Adipose tissue (tissue), 3 donors: ENCODE measurements around the gene RAB3GAP1. TPM values are rescaled to one million over a fixed set of nuclear protein-coding genes. Genes with fewer than 3 reads are reported as not detected.

Experiments used
- H3K27ac ChIP-seq: one replicate; pipeline ENCODE4 v1.5.1; 2013; ENCODE audit warnings: low read depth, low read length
- WGBS, 3 donors: extraction: QIAGEN DNeasy Blood & Tissue Kit; methylation state at CpG; one replicate each; pipeline ENCODE4 v1.1.7; 2013; 5-methylcytosine and 5-hydroxymethylcytosine counted together
- polyA plus RNA-seq, 3 donors: library from polyadenylated mRNA; stranded (reverse); fragments of 200-250 nt; gene quantifications; one replicate each; pipeline ENCODE4 v1.2.3, GENCODE V29; 2013
- donor health status: healthy with polysubstance abuse.
- donor health status: Bipolar disorder and iron deficiency.
- donor health status: healthy.

RAB3GAP1 gene
- polyA plus RNA-seq, 3 donors, result 17.3 to 19.9 (median 18.3) TPM

DNA sequence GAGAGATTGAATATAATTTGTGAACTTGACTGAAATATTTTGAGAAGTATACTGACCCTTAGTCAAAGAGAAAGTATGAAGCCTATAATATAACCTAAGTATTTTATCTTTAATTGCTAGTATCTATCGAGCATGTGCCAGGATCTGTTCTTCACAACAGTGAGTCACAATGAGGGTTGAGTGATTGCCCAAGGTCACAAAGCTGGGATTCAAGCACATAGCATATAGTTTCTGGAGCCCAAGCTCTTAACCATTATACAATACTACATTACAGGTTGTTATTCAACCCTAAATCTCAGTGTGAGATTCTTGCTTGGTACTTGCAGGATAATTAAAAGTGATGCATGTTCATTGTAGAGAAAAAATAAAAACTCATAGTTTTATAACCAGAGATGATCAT lies 97.2 kb downstream of the RAB3GAP1 start:
- WGBS, 3 donors, result 39 to 86% (median 80%) methylated on average over 1 of the region's 1 CpG
- no peak overlapping the region for H3K27ac ChIP-seq

DNA sequence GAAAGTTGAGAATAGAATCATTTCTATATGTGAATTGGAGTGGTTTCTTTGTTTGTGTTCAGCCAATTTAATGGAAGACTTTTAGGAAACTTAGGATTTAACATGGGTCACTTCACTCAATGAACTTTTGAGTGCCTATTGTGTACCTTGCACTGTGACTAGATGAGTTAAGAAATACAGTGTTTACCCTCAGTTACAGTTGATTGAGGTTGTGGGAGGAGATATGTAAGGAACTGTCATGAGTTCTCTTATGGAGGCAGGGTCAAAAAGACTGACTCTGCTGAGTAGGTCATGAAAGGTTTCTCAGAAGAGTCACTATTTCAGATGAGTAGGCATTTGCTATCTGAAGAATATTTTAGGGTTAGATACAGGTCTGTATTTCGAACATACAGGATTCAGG lies 98.6 kb downstream of the RAB3GAP1 start:
- 90 to 100% (median 91%) methylated on average over 1 of the region's 1 CpG for WGBS, 3 donors
- no peak overlapping the region for H3K27ac ChIP-seq

DNA sequence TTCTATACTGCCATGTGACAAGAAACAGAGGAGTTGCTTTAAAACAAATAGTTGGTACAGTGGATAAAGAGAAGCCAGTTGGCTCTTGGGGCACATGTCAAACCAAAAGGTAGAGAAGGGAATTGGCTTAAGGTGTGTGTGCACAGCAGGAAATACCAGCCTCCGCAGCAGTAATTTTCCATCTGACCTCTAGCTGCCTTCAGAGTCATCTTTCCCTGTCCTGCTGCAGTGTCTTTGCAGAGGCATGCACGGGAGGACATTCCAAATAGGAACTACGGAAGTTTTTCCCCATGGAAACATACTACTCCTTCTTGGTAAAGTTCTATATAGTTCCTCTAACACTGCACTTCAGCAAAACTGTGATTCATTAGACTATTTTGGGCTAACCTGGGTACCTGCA lies 99.5 kb downstream of the RAB3GAP1 start:
- WGBS, 3 donors, result 76 to 92% (median 88%) methylated on average over 3 of the region's 3 CpGs
- no peak overlapping the region for H3K27ac ChIP-seq

DNA sequence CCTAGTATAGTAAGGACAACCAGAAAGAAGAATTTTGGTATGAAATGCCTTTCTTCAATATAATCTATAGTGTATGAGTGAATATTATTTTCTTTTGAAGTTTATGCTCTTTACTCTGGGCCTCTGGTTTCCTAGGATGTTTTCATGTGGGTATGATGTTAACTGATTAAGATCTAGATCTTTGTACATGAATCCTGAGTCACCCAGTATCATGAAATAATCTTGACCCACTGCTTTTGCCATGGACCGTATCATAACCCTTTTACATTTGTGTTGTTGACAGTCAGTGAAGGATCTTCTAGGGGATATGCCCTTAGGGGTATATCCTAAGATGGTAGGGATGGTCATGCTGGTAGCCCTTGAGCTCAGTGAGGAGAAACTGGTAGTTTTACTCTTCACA lies 100.3 kb downstream of the RAB3GAP1 start:
- H3K27ac ChIP-seq, result no peak overlapping the region
- 86 to 100% (median 97%) methylated on average over 1 of the region's 1 CpG for WGBS, 3 donors

DNA sequence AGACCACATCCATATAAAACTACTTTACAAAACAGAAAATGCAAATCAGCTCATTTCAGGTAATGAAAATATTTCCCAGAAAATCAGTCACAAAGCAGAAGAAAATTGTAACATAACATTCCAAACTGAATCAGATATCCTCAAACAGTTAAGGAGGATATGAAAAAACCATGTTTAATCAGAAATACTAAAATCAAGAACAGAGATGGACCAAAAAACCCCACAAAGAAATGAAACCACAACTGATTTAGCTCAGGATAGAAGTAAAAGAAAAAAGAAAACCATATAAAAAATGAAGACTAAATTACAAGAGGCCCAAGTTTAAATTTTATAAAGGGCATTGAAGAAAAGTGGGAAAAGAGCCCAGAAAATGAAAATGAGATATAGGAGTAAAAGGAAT lies 102.9 kb downstream of the RAB3GAP1 start:
- H3K27ac ChIP-seq, result no peak overlapping the region

DNA sequence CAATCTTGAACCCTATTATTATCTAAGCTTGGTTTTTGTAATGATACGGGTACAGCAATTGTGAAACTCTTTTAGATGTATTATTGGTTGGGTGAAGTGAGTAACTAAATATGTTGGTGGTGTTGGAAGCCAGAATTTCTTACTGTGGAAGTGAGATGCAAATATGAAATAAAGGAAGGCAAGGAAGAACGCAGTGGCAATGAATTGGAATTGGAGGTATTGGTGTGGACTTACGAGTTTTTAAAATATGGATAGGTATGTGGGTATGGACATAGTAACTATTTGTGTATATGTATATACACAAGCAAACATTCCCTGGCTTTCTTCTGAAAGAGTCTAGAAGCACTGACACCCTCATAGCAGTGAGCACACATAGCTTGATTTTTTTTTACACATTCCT lies 105.8 kb downstream of the RAB3GAP1 start:
- 97 to 99% (median 98%) methylated on average over 3 of the region's 3 CpGs for WGBS, 3 donors
- H3K27ac ChIP-seq, result no peak overlapping the region

DNA sequence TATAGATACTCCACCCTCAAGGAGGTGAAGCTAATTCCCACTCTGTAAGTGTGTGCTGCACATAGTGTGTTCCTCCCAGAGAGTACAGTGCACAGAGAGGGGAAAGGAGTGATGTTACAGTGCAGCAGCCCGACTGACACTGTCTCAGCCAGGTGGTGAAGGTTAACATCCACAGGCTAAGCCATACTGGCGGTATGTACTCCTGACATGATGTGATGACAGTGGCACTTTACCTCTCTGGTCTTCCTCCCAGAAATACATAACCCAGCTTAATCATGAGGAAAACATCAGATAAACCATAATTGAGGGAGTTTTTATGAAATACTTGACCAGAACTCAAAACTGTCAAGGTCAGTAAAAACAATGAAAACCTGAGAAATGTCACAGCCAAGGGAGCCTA lies 107.1 kb downstream of the RAB3GAP1 start:
- no peak overlapping the region for H3K27ac ChIP-seq
- WGBS, 3 donors, result 87 to 99% (median 94%) methylated on average over 2 of the region's 2 CpGs

DNA sequence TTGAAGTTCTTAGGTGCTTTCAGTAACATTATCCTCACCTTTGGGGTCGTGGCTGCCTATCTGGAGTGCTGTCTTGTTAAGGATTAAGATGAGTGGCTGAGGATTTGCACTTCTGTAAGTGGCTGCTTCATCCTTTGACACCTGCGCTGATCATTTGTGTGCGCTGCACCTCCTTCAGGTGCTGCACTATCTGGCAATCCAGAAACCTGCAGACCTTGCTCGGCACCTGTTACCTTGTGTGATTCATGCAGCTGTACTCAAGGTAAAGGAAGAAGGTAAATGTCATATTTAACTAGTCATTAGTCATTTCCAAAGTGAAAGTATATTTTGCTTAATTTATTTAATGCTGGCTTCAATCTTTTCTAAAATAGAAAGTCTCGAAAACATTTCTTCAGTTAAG lies 110.3 kb downstream of the RAB3GAP1 start:
- WGBS, 3 donors, result 45 to 91% (median 91%) methylated on average over 5 of the region's 5 CpGs

DNA sequence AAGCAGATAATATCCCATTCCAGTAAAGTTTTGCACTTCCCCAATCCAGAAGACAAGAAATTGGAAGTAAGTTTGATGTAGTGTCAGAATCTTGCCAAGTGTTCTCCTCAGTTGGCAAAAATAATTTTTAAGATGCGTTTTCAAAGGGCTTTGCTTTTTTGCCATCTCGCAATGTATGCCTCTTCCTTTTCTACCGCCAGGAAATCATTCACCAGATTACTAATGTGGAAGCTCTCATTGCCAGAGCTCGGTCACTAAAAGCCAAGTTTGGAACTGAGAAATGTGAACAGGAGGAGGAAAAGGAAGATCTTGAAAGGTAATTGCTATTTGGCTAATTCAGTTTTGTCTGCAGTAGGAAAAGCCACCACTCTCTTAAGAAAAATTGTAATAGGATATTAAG lies 110.7 kb downstream of the RAB3GAP1 start:
- 50 to 73% (median 56%) methylated on average over 4 of the region's 4 CpGs for WGBS, 3 donors
- no peak overlapping the region for H3K27ac ChIP-seq

More for the DNA sequence above, 110.3 kb downstream of the RAB3GAP1 start:
- no peak overlapping the region for H3K27ac ChIP-seq

DNA sequence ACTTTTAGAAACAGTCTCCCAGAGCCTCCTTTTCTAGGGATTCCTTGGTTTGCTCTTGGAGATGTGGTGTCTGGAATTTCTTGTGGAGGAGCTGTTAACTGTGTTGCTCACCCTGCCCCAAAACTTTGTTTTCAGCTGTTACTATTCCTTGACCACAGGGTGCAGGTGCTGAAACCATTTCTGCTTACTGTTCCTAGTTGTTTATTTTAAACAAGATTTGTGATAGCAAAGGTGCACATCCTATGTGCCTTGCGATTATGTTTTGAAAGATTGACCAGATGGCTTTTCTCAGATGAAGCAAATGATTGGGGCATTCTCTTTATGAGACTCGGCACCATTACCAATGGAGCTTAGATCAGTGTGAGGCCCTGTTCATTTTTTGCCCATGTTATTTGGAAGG lies 111.2 kb downstream of the RAB3GAP1 start:
- WGBS, 3 donors, result 58 to 85% (median 80%) methylated on average over 2 of the region's 2 CpGs
- no peak overlapping the region for H3K27ac ChIP-seq

DNA sequence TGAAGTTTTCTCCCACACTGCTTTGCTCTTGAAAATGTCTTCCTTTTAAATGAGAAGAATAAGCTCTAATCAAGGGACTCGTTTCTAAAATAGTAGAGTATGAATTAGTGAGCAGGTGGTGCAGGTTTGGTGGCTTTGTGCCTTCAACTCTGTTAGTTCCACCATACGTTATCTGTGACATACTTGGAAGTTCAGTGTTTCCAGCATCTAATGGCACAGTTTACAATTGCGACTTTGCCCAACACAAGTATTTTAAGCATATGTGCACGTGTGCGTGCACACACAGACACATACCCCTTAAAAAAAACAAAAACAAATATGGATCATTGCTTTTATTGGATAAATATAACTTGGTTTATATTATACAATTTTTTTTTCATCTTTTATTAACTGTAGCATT lies 111.8 kb downstream of the RAB3GAP1 start:
- WGBS, 3 donors, result 81 to 95% (median 94%) methylated on average over 5 of the region's 5 CpGs
- no peak overlapping the region for H3K27ac ChIP-seq

DNA sequence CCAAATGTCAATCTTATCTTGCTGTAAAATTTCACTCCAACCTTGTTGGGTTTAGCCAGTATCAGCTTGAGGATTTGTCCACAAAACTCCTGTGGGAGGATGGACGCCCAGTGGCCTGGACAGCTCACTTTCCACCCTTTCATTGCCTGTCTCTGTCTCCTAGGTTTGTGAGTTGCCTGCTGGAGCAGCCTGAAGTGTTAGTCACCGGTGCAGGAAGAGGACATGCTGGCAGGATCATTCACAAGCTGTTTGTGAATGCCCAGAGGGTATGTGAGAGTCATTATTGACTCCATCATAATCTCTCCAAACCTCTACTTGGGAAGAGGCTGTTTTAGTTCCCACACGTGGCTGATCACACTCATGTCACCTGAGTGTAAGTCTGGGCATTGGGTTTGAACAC lies 112.3 kb downstream of the RAB3GAP1 start:
- no peak overlapping the region for H3K27ac ChIP-seq
- whole genome bisulfite sequencing, 3 donors, result 58 to 86% (median 80%) methylated on average over 3 of the region's 3 CpGs

DNA sequence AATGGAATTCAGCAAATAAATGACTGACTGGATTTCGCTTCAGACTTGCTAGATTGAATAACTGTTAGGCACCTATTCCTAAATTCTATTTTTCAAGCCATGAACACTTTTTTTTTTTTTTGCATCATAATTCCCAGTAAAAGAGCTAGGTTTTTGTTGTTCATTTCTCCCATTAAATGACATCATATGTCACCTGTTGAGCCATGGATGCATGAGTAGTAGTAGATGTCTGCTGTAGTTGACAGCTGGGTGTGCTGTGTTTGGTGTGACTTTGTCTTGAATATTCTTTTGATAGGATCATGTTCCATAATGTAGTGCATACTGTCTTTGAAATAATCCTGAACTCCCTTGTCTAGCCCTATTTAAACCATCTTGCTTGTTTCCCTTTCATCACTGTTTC lies 115.2 kb downstream of the RAB3GAP1 start:
- H3K27ac ChIP-seq, result no peak overlapping the region
- 87 to 99% (median 98%) methylated on average over 1 of the region's 1 CpG for WGBS, 3 donors

DNA sequence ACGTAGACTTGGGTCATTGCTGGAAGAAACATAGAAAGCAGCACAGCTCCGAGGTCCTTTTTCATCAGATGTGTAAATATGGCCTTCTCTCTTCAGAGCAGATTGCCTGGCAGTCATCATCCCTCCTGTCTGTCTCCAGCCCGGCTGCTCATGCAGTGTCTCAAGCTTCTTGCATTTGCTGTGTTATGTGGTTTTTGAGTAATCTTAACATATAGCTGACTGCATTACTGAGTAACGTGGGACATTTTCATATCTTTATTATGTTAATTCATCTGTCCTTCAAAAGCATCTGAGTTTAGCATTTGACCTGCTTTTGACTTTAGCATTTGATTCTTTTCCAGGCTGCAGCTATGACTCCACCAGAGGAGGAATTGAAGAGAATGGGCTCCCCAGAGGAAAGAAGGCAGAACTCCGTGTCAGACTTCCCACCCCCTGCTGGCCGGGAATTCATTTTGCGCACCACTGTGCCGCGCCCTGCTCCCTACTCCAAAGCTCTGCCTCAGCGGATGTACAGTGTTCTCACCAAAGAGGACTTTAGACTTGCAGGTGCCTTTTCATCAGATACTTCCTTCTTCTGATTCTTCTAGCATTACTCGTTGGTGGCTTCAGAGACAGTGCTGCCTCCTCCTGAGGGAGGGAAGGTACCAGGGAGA lies 116.2 kb downstream of the RAB3GAP1 start:
- 87 to 89% (median 87%) methylated on average over 11 of the region's 11 CpGs for WGBS, 3 donors
- H3K27ac ChIP-seq, result no peak overlapping the region

DNA sequence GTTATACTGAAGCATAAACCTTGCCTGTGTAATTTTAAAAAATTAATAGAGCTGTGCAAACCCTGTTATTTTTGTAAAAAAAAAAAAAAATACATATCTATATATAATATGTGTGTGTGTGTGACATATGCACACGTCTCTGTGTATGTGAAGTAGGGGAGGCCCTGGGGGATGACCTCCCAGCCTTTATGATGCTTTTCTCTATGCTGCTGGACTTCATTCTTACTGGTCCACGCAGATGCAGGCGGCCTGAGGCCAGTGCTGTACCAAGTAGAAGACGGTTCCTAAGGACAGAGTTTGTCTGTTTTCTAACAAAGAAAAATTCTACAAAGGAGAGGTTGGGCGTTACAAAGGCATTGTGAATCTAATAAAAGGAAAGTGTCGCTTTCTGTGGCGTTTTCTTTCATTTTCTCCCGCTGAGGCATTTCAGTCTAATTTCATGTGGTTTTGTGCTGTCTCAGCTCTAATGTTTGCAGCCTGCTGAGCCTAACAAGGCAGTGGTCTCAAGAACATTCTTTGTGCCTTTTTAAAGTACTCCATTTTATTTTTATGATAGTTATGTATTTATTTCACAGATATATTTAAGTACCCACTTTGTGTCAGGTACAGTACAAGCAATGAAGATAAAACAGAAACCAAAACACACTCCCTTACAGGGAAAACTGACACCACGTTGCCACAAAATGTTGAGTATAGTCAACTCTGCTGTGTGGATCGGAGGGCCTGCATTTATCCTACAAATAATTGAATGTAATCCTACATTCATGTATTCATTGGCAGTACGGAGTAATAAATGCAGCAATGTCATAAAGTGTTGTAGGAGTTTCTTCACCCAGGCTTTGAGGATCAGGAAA lies 118.0 kb downstream of the RAB3GAP1 start:
- 94 to 96% (median 95%) methylated on average over 11 of the region's 11 CpGs for WGBS, 3 donors
- H3K27ac ChIP-seq, result no peak overlapping the region

DNA sequence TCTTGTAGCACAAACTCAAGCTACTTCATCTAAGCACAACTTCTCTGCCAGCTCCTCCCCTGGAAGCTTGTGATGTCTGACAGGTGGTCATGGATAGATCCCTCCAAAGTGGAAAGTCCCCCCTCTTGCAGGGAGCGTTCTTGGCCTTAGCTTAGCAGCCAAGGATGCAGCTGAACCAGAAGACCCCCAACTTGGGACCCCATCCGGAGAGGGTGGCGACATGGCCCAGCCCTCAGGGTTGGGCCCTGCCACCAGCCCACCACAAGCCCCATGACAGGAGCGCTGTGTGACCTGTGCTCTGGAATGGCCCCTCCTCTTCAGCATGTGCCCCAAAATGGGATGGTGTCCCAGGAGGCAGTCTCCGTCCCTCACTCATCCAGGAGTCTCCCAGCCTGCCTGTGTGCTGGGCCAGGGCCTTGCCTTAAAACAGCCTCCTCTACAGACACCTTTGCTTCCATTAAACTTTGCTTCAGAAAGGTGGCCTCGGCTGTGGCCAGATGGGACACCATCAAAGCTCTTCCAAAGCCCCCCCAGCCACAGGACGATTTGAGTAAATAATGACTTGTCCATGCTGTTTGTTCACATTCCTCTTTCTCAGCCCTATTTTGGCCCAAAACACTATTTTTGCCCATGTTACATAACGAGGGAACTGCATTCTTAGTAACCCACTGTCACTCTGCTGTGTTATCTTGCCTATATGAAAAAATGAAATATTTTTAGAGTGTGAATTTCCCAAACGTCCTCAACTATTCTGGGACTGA lies 122.1 kb downstream of the RAB3GAP1 start:
- H3K27ac ChIP-seq, result no peak overlapping the region
- WGBS, 3 donors, result 83 to 91% (median 90%) methylated on average over 9 of the region's 9 CpGs

DNA sequence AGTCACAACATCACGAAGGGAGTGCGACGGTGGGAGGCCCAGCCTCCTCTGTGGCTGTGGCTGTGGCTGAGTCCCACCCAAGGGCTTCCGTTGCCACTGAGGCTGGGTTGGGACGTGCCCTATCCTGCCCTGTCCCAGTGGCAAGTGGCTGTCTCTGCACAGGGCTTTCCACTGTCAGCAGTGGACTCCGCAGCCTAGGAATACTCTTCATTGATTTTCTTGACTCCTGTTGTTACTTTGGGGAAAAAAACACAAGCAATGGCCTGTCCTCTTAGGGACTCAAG lies 122.7 kb downstream of the RAB3GAP1 start:
- no peak overlapping the region for H3K27ac ChIP-seq

DNA sequence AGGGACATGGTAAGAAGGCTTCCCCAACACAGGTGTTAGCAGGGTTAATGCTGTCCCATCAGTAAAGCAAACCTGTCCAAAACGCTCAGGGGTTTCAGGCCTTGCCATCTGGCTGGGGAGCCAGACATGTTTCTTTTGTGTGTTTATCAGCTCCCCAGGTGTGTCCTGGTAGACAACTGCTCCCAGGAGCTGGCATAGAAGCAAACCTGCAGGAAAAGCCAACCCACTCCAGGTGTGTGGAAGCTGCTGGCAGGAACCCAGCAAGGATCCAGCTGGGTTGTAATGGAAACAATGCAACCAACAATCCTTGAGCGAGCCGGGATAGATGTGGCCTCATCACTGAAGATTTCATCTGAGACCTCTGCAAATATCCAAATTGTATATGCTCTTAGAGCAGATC lies 123.1 kb downstream of the RAB3GAP1 start:
- no peak overlapping the region for H3K27ac ChIP-seq
- WGBS, 3 donors, result 46 to 80% (median 72%) methylated on average over 3 of the region's 3 CpGs

More for the DNA sequence above, 122.7 kb downstream of the RAB3GAP1 start:
- WGBS, 3 donors, result 95 to 97% (median 96%) methylated on average over 6 of the region's 6 CpGs

DNA sequence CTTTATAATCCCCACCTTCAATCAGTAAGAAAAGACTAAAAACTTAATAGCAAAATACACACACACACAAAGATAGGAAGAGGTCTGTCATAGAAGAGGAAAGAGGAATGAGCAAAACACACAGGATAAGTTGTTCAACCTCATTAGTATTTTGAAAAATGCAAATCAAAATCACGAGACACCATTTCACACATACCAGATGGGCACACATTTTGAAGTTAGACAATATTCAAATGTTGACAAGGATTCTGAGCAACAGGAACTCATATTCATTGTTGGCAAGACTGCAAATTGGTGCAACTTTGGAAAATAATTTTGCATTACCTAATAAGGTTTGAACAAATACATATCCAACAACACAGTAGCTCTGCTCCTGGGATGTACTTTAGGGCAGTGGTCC lies 127.6 kb downstream of the RAB3GAP1 start:
- 83 to 93% (median 84%) methylated on average over 1 of the region's 1 CpG for WGBS, 3 donors
- H3K27ac ChIP-seq, result no peak overlapping the region
